HG03432 (cell line): Measurements from ENCODE around the gene TEX12.
"Not testable (repeated sequence)": the region's sequence is repeated elsewhere in the genome, so short reads cannot be mapped to it uniquely, and the experiment has no call there.

ENCODE experiments used
- ATAC-seq: cut with Tn5 transposase; IDR thresholded peaks from one replicate; pipeline ENCODE4 v1.9.1; 2021; ENCODE audit warnings: mild to moderate bottlenecking, moderate library complexity; ENCODE audit not compliant: unreplicated experiment

The TEX12 gene

GRCh38 chr11:112163875-112164685, 3.1 kb upstream of the TEX12 start, which contains the start of gene IL18:
TSS of gene IL18 (minus strand) at chr11:112164094. CDS start at chr11:112155053, 9,041 bp downstream.
- no peak for ATAC-seq

- no peak for ATAC-seq
Measured at GRCh38 chr11:112165049-112165448, 2.1 kb upstream of the TEX12 start.

GRCh38 chr11:112166562-112166961, 610 bp upstream of the TEX12 start:
- ATAC-seq: no peak

DNA sequence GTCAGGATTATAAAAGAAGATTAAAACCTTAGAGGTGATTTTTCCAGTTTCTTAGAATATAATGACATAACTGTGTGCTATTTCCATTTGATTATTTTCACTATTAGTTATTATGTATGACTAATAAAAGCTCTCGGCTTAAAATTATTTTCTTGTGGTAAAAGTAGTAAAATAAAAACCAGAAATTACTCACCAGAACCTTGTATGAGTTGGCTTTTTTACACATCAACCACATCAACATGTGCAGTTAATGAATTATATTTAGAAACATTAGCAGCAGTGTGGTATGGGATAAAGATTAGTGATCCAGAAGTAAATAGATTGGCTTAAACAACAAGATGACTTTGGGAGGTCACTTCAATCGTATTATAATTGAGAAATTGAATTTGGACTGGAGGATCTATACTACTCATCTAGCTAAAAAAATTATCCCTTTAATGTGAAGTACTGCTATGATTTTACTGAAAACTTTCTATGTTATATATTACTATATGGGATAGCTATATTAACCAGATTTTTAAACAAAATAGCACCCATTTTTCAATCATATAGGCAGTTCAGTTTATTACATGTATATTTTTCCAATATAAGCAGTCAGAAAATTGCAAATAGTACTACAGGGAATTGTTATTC, 5.3 kb downstream of the TEX12 start:
- peak; percentile 76 for ATAC-seq

DNA sequence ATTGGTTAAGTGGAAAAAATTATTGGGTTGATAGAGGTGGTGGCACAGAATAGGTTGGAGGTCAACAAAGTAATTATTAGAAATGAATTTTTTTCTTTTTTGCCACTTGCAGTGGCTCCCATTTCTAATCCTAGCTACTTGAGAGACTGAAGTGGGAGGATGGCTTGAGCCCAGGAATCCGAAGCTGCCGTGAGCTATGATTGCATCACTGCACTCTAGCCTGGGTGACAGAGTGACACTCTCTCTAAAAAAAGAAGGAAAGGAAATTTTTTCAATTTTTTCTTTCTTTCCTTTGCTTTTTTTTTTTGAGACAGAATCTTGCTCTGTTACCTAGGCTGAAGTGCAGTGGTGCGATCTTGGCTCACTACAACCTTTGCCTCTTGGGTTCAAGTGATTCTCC, 6.0 kb downstream of the TEX12 start:
- ATAC-seq: no peak

- peak; percentile 56 for ATAC-seq
Measured at GRCh38 chr11:112174789-112175598, 7.8 kb downstream of the TEX12 start, which contains the start of gene BCO2. TSS of gene BCO2 (plus strand) at chr11:112175512. CDS start at chr11:112175602, 90 bp downstream.

DNA sequence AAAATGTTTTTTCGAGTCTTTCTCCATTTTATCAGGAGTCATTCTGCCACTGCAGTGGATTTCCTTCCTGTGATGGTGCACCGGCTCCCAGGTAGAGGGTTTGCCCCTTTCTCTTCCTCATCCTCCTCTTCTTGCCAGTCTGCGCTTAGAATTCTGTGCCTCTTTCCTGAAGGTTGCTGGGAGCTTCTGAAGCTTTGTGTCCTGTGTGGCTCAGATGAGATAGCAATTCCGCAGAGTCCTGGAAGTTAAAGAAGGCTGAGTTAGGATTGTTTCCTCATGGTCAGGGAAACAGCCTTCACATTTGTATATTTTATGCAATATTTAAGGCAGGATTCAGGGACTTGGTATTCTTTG, 8.4 kb downstream of the TEX12 start:
- ATAC-seq: no peak

- no peak for ATAC-seq
Measured at GRCh38 chr11:112176077-112176476, 8.9 kb downstream of the TEX12 start.

GRCh38 chr11:112177589-112177988, 10.4 kb downstream of the TEX12 start:
- no peak for ATAC-seq

- ATAC-seq: no peak
Measured at GRCh38 chr11:112178428-112178827, 11.3 kb downstream of the TEX12 start.

DNA sequence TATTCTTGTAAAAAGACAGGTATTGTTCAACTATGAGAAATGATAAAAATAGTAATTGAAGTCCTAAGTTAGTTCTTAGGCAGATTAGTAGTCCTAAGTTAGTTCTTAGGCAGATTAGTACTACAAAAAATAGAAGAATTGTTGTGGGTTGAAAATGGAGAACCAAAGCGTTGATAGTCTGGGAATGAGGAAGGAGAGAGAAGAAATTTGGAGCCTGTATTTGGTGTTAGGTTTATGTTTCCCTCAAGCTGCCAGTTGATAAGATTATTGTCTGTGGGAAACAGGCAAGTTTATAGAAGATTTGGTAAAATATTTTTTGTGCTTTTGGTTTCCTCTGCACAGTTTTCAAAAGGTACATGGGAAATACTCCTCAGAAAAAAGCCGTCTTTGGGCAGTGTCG, 11.8 kb downstream of the TEX12 start:
- ATAC-seq: no peak

DNA sequence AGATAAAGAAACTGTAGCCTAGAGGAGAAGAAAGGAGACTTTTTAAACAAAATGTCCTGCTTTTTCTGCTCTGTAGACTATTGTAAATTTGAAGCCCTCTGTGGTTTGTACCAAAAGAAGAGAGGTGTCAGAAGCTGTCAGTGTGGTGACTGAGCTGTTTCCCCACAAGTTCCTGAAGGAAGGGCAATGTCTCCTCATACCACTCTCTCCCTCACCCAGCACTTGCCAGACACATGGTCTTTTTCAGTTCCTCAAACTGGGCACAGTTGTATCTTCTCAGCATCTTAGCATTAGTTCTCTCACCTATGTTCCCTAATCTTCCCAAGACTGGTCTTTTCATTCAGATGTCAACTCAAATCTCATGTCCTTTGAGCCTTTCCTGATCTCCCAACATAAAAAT, 12.4 kb downstream of the TEX12 start:
- ATAC-seq: peak; percentile 80

- no peak for ATAC-seq
Measured at GRCh38 chr11:112182867-112183266, 15.7 kb downstream of the TEX12 start.

- no peak for ATAC-seq
Measured at GRCh38 chr11:112185883-112186282, 18.7 kb downstream of the TEX12 start.

DNA sequence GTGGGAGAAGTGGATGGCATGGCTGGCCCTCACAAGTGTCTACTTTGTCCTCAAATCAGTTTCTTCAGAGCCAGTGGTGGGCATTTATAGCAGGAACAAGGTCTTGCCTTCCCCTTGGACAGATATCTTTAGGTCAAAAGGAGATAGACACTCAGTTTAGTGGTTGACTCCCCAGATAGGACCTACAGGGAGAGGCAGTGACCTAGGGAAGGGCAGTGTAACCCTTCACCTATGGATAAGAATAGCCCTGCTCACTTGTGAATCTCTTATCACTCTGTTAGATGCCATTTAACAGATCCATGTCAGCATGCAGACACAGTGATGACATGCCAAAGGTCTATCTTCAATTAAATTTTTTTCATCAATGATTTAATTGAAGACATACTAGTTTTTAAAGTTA, 19.1 kb downstream of the TEX12 start:
- ATAC-seq: no peak

GRCh38 chr11:112195113-112195512, 27.9 kb downstream of the TEX12 start:
- ATAC-seq: not testable (repeated sequence)

- ATAC-seq: no peak
Measured at GRCh38 chr11:112195951-112196351, 28.8 kb downstream of the TEX12 start.

GRCh38 chr11:112196519-112197087, 29.4 kb downstream of the TEX12 start:
- no peak for ATAC-seq

- not testable (repeated sequence) for ATAC-seq
Measured at GRCh38 chr11:112199101-112199500, 31.9 kb downstream of the TEX12 start.

- no peak for ATAC-seq
Measured at GRCh38 chr11:112200252-112200651, 33.1 kb downstream of the TEX12 start.

GRCh38 chr11:112206071-112206470, 38.9 kb downstream of the TEX12 start:
- no peak for ATAC-seq
